ENCODE measurements around the gene POLR3C.

DNA sequence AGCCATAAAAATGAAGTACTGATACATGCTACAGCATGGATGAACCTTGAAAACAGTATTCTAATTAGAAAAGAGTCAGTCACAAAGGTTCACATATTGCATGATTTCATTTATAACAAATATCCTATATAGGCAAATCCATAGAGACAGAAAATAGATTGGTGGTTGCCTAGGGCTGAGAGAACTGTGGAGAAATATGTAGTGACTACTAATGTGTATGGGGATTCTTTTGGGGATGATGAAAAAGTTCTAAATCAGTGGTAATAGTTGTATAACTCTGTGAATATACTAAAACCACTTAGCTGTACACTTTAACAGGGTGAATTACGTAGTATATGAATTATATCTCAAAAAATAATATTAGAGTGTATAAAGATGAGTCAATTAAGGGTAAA is 45.9 kb upstream of the POLR3C start:
- TF ChIP-seq, protein P1, sequence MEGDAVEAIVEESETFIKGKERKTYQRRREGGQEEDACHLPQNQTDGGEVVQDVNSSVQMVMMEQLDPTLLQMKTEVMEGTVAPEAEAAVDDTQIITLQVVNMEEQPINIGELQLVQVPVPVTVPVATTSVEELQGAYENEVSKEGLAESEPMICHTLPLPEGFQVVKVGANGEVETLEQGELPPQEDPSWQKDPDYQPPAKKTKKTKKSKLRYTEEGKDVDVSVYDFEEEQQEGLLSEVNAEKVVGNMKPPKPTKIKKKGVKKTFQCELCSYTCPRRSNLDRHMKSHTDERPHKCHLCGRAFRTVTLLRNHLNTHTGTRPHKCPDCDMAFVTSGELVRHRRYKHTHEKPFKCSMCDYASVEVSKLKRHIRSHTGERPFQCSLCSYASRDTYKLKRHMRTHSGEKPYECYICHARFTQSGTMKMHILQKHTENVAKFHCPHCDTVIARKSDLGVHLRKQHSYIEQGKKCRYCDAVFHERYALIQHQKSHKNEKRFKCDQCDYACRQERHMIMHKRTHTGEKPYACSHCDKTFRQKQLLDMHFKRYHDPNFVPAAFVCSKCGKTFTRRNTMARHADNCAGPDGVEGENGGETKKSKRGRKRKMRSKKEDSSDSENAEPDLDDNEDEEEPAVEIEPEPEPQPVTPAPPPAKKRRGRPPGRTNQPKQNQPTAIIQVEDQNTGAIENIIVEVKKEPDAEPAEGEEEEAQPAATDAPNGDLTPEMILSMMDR (IDR thresholded peaks at IDR 0.05; ENCODE audit: low read length), result no peak
- no peak for TF ChIP-seq EZH2 (IDR thresholded peaks at IDR 0.05; ENCODE audit: borderline replicate concordance, low read length)
